GM18526 (cell line): ENCODE data around the gene ZSCAN23.

ENCODE experiments used
- POLR2A ChIP-seq: IDR thresholded peaks from 3 replicates; pipeline ENCODE4 v1.6.1; 2011; ENCODE audit not compliant: insufficient read length; ENCODE audit errors: extremely low read depth

ZSCAN23 gene

DNA sequence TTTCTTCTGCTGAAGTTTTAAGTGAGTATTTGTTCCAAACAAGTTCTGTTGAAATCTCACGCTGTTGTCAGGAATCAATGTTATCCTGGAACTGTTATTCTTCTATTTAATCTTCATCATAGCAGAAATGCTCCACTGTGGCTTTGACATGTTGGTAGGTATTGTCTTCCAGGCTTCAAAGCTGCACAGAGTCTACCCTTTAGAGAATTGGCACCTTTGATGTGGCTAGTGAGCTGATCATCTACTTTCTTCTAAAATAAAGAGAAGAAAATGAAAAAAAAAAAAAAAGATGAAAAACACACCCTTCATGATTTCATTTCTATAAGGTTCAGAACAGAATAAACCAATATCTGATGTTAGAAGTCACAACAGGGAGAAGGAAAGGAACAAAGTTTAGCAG, 5.8 kb upstream of the ZSCAN23 start:
- TF ChIP-seq POLR2A: no peak

DNA sequence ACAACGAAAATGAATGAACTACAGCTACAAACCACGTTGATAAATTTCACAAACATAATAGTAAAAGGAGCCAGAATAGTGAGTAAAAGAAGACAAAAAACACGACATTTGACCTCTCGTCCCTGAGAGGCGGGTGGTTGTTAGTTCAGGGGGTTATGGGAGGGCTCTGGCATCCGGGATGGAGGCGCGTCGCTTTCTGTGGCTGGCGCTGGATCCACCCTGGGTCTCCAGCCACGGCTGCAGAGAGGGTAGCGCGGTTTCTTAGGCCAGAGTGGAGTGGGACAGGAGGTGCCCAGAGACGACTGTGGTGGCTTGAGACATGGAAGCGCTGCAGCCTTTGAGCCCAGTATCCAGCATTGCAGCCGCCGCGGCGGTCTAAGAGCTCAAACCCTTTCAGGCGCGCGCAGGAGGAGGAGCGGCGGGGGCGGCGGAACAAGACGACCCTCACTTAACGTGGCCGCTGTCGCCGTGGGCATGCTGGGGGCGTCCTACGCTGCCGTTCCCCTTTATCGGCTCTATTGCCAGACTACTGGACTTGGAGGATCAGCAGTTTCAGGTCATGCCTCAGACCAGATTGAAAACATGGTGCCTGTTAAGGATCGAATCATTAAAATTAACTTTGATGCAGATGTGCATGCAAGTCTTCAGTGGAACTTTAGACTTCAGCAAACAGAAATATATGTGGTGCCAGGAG, 3.7 kb upstream of the ZSCAN23 start:
- TF ChIP-seq POLR2A: no peak

DNA sequence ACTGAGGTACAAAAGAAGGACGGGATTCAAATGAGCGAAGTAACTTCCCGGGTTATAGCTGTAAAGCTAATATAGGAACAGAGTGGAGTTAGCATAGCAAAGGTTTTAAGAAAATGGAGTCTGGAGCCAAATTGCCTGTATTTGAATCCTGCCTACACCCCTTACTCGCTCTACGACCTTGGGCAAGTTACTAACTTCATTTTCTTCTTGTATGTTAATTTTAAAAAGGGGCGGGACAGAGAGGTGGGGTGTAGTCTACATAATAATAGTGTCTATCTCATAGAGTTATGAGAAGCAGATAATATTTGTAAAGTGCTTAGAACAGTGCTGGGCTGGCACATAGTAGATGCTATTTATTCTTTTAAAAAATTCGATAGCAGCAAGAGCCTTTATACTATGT, 705 bp downstream of the ZSCAN23 start:
- TF ChIP-seq POLR2A: no peak

DNA sequence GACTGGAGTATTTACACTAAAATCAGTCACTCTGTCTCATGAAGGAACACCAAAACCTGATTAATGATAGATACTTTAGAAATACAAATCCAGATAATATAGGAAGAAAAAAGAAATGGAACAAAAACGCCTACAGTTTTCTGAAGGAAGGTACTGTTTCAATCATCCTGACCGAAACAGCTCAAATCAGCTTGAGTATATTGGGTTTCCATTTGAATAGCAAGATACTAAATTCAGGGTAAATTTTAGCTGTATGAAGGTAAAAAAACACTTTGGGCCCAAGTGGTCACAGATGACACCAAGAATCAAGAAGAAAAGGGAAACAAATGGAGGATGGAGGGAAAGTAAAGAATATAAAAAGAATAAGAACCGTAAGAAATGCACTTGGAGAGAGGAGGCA, 6.9 kb downstream of the ZSCAN23 start:
- no peak for TF ChIP-seq POLR2A

- TF ChIP-seq POLR2A: no peak
Measured at GRCh38 chr6:28433119-28433518, 10.2 kb downstream of the ZSCAN23 start.

DNA sequence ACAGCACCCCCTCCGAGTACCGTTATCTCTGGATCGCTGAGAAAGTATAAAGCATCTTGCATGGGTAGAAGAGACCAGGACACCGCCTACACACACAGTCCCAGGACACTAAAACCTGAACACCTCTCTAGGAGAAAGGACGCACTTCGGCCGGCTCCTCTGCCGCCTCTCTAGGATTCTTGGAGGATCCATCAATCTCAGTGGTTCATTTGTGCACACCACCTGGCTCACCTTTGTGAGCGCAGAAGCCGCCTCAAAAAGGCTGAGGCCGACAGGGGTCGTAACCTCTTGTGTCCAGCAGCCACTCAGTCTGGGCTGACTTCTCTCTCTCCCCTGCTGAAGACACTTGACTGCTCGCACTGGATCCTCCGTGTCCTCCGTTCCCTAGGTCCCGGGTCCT, 13.5 kb downstream of the ZSCAN23 start:
- no peak for TF ChIP-seq POLR2A

GRCh38 chr6:28425944-28426541, 17.2 kb downstream of the ZSCAN23 start:
- no peak for TF ChIP-seq POLR2A

- TF ChIP-seq POLR2A: no peak
Measured at GRCh38 chr6:28424163-28424562, 19.1 kb downstream of the ZSCAN23 start.

DNA sequence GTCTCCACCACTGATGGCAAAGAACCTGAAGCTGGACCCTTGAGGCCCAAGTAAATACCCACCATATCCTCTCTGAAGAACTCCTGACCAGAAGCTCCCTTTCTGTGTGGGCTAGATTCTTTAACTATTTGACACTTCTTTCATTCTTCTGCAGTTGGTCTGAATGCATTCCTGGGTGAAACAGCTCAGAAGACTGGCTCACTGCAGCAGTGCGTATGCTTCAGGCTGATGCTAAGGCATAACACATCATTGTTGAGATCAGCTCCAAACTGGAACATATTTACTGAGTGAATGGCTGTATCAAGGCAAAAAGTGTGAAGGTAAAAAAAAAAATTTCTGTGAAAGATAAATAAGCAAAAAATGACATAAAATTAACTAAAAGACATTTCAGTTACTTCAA, 19.7 kb downstream of the ZSCAN23 start:
- no peak for TF ChIP-seq POLR2A

GRCh38 chr6:28413681-28414080, 29.6 kb downstream of the ZSCAN23 start:
- TF ChIP-seq POLR2A: no peak

GRCh38 chr6:28410767-28411166, 32.5 kb downstream of the ZSCAN23 start:
- TF ChIP-seq POLR2A: no peak

- no peak for TF ChIP-seq POLR2A
Measured at GRCh38 chr6:28408076-28408802, 35.1 kb downstream of the ZSCAN23 start.

DNA sequence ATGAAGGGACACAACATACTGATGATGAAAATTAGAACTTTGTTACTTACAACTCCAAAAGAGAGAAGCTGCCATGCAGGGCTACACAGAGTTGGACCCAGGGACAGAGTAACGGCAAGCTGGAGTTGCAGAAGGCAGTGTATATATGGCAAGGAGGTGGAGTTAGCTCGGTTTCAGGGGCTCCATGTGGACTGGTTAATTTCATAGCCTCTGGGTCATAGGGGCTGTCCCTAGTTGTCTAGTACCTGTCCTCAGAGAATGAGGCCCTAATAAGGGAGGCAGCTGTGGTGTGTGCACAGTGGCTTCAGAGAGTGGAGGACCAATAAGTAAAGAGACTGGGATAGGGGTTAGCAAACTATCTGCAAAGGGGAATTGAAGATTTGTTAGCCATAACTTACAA, 35.9 kb downstream of the ZSCAN23 start:
- no peak for TF ChIP-seq POLR2A

DNA sequence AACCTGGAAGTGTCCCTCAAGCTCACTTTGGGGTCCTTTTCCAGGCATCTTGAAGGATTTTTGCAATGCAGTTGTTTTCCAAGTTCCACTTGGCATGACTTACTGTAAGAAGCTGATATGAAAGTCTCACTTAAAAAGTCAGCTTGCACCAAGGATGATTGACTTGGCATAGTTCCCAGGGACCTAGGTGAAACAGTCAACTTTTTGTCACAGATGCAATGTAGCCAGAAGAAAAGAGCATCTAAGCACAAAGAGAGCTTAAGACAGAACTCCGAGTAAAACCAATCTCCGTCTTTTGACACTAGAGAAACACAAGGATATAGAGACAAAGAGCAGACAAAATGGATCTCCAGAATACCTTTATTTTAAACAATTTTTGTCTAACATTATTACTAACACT, 41.1 kb downstream of the ZSCAN23 start:
- TF ChIP-seq POLR2A: no peak

- TF ChIP-seq POLR2A: no peak
Measured at GRCh38 chr6:28401172-28401571, 42.1 kb downstream of the ZSCAN23 start.

- no peak for TF ChIP-seq POLR2A
Measured at GRCh38 chr6:28400122-28400451, 43.2 kb downstream of the ZSCAN23 start.

DNA sequence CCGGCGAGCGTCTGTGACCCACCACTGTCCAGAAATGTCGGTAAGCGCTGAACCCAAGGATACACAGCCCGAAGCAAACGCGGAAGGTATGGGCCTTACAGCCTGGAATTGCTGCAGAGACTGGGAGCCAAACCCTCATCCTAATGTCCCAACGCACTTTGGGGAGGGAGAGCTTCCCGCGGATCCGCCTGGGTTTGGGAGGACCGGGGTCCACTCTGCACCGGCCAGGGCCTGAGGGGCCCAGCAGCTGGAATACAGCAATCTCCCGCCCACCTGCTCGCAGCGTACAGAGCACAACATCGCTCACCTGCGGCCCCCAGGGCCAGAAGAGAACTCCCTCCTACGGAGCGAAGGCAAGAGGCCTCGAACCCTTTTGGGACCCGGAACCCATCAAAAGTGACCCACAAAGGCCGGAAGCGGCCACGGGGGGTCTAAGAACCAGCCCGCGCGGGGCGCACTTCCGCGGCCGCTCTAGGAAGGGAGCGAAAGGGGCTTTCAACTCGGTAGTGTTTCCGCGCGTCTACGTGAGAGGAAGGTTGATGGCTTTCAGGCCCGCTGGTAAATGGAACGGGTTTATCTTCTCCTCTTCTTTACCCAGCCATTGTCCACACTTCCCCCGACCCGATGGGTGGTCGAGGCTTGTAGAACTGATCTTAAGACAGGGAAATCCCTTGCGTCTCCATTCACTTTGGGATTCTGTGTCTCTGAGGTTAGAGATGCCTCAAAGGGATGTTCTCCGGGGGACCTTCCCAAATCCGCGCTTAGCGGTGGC, 43.8 kb downstream of the ZSCAN23 start, which contains the start of gene ZSCAN12:
Gene ZSCAN12 (minus strand): TSS at position 398 of the 772 bp plus-strand sequence. CDS start 1,342 bp downstream, outside the sequence.
- peak; percentile 87 for TF ChIP-seq POLR2A
